ENCODE results near the gene RNF166. TPM values are rescaled to one million over a fixed set of nuclear protein-coding genes. Genes with fewer than 3 reads are reported as not detected.

RNF166 gene, protein sequence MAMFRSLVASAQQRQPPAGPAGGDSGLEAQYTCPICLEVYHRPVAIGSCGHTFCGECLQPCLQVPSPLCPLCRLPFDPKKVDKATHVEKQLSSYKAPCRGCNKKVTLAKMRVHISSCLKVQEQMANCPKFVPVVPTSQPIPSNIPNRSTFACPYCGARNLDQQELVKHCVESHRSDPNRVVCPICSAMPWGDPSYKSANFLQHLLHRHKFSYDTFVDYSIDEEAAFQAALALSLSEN
- total RNA-seq (ENCODE audit: unreplicated experiment), result 26.5 TPM
- long read RNA-seq, transcript RNF166-201 (6 exons, 1,883 nt), result major isoform, 16 of 16 reads
- long read RNA-seq, partial matches to known transcripts, result 0 of 16 reads
- long read RNA-seq, other reads (novel, unspliced or antisense), result 0 of 16 reads

DNA sequence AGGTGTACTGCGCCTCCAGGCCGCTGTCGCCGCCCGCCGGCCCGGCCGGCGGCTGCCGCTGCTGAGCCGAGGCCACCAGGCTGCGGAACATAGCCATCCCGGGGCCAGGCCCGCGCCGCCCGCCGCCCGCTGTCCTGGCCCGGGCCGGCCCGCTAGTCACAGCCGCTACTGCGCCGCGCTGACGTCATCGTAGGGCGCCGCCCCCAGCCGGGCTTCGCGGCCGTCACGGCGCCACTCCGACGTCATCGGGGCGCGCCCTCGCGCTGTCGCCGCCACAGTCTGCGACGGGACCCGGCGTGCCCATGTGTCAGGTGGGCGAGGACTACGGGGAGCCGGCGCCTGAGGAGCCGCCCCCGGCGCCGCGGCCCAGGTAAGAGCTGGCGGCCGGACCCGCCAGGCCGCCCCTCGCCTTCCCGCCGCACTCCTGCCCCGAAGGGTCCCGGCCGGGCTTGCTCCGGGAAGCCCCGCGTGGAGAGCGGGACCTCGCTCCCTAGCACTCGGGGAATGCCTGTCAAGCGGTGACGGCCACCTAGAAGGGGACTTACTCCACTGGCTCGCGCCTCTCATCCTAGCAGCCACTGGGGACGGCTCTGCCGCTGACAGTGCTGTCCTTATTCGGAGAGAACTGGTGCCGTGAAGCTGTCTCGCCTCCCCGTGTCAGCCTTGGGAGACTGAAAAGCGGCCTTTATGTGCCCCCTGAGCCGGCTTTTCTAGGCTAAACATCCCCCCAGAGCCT lies at the start of gene RNF166, which contains the start of gene CTU2:
Gene RNF166, minus strand, starts transcription at position 180 of the 736 bp plus-strand sequence. Its CDS starts 83 bp downstream, at position 97.
Gene CTU2, plus strand, starts transcription at position 275 of the 736 bp plus-strand sequence. Its CDS starts 28 bp downstream, at position 303.
- H3K4me3 Mint-ChIP-seq (ENCODE audit: unreplicated experiment), result peak within 1 kb of the TSS; percentile 88
- TF ChIP-seq, protein P1, sequence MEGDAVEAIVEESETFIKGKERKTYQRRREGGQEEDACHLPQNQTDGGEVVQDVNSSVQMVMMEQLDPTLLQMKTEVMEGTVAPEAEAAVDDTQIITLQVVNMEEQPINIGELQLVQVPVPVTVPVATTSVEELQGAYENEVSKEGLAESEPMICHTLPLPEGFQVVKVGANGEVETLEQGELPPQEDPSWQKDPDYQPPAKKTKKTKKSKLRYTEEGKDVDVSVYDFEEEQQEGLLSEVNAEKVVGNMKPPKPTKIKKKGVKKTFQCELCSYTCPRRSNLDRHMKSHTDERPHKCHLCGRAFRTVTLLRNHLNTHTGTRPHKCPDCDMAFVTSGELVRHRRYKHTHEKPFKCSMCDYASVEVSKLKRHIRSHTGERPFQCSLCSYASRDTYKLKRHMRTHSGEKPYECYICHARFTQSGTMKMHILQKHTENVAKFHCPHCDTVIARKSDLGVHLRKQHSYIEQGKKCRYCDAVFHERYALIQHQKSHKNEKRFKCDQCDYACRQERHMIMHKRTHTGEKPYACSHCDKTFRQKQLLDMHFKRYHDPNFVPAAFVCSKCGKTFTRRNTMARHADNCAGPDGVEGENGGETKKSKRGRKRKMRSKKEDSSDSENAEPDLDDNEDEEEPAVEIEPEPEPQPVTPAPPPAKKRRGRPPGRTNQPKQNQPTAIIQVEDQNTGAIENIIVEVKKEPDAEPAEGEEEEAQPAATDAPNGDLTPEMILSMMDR (IDR thresholded peaks at IDR 0.05; ENCODE audit: partially characterized antibody, unreplicated experiment), result no peak
- peaks cover 4% of the 10 kb centered on the region for H3K9me3 Mint-ChIP-seq (ENCODE audit: unreplicated experiment)
- peaks cover 3% of the 10 kb centered on the region for H3K27me3 Mint-ChIP-seq (ENCODE audit: unreplicated experiment)
- peak; percentile 96 for DNase-seq
- H3K36me3 Mint-ChIP-seq (ENCODE audit: unreplicated experiment), result no peaks in the 10 kb centered on the region
- peak within 1 kb of the TSS; percentile 38 for H3K27ac Mint-ChIP-seq (ENCODE audit: unreplicated experiment)
- H3K4me1 Mint-ChIP-seq (ENCODE audit: low read depth, unreplicated experiment), result peaks cover 8% of the 10 kb centered on the region

DNA sequence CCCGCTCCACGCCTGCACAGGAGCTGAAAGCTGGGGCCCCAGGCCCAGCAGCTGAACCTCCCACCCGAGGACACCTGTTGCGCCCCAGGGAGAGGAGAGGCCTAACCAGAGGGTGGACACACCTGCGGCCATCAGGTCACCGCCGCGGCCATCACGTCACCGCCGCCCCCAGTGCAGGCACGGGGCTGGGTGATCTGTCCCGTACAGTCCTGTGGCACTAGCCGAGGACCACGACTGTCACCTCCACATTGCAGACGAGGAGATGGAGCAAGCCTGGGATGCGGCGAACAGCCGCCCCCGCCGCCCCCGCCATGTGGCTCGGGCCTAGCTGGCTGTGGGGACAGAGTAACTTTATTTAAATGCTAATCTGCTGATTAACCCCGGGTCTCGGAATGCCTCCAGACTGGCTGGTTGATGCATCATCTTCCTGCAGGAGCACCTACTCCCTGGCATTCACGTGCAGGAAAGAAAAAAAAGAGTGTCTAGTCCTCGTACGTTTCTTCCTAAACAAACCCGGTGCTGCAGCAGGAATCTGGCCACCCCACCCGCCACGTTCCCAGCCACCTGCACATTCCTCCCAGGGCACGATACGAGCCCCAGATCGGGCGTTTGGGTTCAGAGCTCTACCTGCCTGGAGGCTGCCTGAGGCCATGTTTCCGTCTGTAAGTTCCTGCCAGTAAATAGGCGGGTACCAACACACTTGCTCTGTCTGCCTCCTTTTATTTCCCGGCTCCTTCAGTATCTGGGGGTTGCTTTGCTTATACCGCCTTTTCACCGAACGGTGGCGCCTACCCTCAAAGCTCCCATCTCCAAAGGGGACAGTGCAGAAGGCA lies 48.9 kb upstream of the RNF166 start:
- no peak for DNase-seq
- TF ChIP-seq, protein P1 (IDR thresholded peaks at IDR 0.05; ENCODE audit: partially characterized antibody, unreplicated experiment), result peak; percentile 33
- H3K36me3 Mint-ChIP-seq (ENCODE audit: unreplicated experiment), result no peaks in the 10 kb centered on the region
- peaks cover 5% of the 10 kb centered on the region for H3K4me1 Mint-ChIP-seq (ENCODE audit: low read depth, unreplicated experiment)
- H3K27ac Mint-ChIP-seq (ENCODE audit: unreplicated experiment), result no peak overlapping the region
- H3K27me3 Mint-ChIP-seq (ENCODE audit: unreplicated experiment), result peaks cover 2% of the 10 kb centered on the region
- H3K9me3 Mint-ChIP-seq (ENCODE audit: unreplicated experiment), result no peaks in the 10 kb centered on the region
- no peak overlapping the region for H3K4me3 Mint-ChIP-seq (ENCODE audit: unreplicated experiment)

DNA sequence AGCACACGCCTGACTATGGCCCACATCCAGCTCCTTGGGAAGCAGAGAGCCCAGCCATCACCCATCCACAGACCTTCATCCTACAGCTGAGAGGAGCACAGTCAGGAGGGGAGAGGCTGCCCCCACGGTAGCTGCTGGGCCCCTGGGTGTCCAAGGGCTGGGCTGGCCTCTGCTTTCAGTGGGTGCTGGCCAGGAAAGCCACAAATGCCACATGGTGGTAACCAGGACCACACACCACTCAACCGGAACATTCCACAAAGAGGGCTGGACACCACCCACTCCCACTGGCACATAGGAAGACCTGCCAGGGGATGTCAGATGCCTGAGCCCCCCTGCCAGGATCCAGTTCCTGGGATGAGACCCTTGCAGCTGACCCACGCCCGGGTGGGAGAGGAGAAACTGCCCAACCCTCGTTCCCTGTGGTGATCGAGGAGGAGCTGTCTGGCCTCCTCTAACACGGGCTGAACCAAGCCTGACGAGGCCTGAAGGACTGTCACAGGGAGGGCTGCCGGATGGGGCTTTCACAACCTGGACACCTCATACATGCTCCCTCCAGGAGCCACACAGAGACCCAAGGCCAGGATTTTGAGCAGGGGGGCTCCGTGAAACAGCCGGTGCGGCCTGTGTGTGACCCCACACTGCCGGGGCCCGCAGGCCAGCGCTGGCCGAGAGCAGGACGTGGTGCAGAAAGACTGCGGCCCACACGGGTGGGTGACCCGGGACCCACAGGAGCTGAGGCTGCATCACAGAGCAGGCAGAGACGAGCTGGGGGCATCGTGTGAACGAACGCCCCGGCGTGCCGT lies 48.1 kb upstream of the RNF166 start:
- peaks cover 2% of the 10 kb centered on the region for H3K27me3 Mint-ChIP-seq (ENCODE audit: unreplicated experiment)
- no peaks in the 10 kb centered on the region for H3K36me3 Mint-ChIP-seq (ENCODE audit: unreplicated experiment)
- H3K4me1 Mint-ChIP-seq (ENCODE audit: low read depth, unreplicated experiment), result peaks cover 3% of the 10 kb centered on the region
- H3K4me3 Mint-ChIP-seq (ENCODE audit: unreplicated experiment), result no peak overlapping the region
- H3K9me3 Mint-ChIP-seq (ENCODE audit: unreplicated experiment), result no peaks in the 10 kb centered on the region
- no peak overlapping the region for H3K27ac Mint-ChIP-seq (ENCODE audit: unreplicated experiment)
- TF ChIP-seq, protein P1 (IDR thresholded peaks at IDR 0.05; ENCODE audit: partially characterized antibody, unreplicated experiment), result no peak
- no peak for DNase-seq

DNA sequence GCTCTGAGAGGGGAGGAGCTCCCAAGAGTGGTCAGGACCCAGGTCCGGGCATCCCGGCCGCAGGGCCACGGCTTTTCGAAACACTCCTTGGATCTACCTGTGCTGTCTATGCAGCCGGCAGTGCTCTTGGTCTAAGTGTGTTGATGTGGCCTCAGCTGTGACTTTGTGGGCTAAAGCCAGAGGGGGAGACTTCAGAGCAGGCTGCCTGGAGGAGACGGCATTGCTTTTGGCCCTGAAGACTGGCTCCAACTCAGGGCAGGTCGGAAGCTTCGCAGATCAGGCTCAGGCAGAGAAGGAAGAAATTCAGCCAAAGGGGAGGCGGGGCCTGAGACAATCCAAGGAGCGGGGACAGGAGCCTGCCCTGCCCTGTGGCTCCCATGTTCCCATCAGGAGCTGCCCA lies 47.4 kb upstream of the RNF166 start:
- H3K9me3 Mint-ChIP-seq (ENCODE audit: unreplicated experiment), result no peaks in the 10 kb centered on the region
- H3K27ac Mint-ChIP-seq (ENCODE audit: unreplicated experiment), result no peak overlapping the region
- H3K36me3 Mint-ChIP-seq (ENCODE audit: unreplicated experiment), result no peaks in the 10 kb centered on the region
- no peaks in the 10 kb centered on the region for H3K4me1 Mint-ChIP-seq (ENCODE audit: low read depth, unreplicated experiment)
- peaks cover 3% of the 10 kb centered on the region for H3K27me3 Mint-ChIP-seq (ENCODE audit: unreplicated experiment)
- TF ChIP-seq, protein P1 (IDR thresholded peaks at IDR 0.05; ENCODE audit: partially characterized antibody, unreplicated experiment), result no peak
- no peak overlapping the region for H3K4me3 Mint-ChIP-seq (ENCODE audit: unreplicated experiment)
- no peak for DNase-seq
